Left cardiac atrium (tissue), 4 donors: ENCODE measurements around the gene TCAF1. TPM values are rescaled to one million over a fixed set of nuclear protein-coding genes. Genes with fewer than 3 reads are reported as not detected.
"Not testable (repeated sequence)": the region's sequence is repeated elsewhere in the genome, so short reads cannot be mapped to it uniquely, and the experiment has no call there.

ENCODE experiments used
- ATAC-seq, 2 donors: fragments of 200-7000 bp; cut with Tn5 transposase; one replicate each; pipeline ENCODE4 v1.9.1; 2020; ENCODE audit warnings: mild to moderate bottlenecking in 2 of 2, moderate library complexity in 2 of 2
- DNase-seq: peaks from one replicate; pipeline ENCODE4 v3.0.0-alpha.2; 2020
- intact Hi-C, 2 donors: fragments of 100-400 bp; cut with DNase I; formaldehyde crosslinking; loops; one replicate each; pipeline versions ENCODE4 v1.14.1 to v1.15.1; 2022 to 2023
- total RNA-seq, 2 donors: library from RNA; stranded (reverse); fragmentation: NEBNext Ultra II Directional; extraction: Animal tissue kit (Norgen Biotek cat#: 25700); gene quantifications; one replicate each; pipeline ENCODE4 v1.2.1, GENCODE V29; 2021
- donor health status: DM: no; HTN: yes; CAD: no.
- donor health status: DM: no; HTN: yes; CAD: no; lungs with severe emphysema.
- donor health status: DM: yes; HTN: yes; CAD: no.
- donor health status: Dilated cardiomyopathy.

The TCAF1 gene
- total RNA-seq, 2 donors from 2014 or later: 24.0 to 26.9 TPM

GRCh38 chr7:143878884-143879283 is 23.1 kb downstream of the TCAF1 start:
- ATAC-seq (no peak), DNase-seq (no peak)
- intact Hi-C loops: no loop called here

- intact Hi-C loops: no loop called here
- ATAC-seq (no peak), DNase-seq (no peak)
Measured at GRCh38 chr7:143877098-143877497, 24.9 kb downstream of the TCAF1 start.

- intact Hi-C loops: no loop called here
- ATAC-seq: no peak
- no peak for DNase-seq
Measured at GRCh38 chr7:143876218-143876617, 25.8 kb downstream of the TCAF1 start.

GRCh38 chr7:143873242-143873641 is 28.7 kb downstream of the TCAF1 start:
- DNase-seq, intact Hi-C loops, ATAC-seq: not testable (repeated sequence)

GRCh38 chr7:143871534-143871933 is 30.4 kb downstream of the TCAF1 start:
- DNase-seq, ATAC-seq, intact Hi-C loops: not testable (repeated sequence)

- intact Hi-C loops, DNase-seq, ATAC-seq: not testable (repeated sequence)
Measured at GRCh38 chr7:143857994-143858393, 44.0 kb downstream of the TCAF1 start.

GRCh38 chr7:143855443-143855842 is 46.5 kb downstream of the TCAF1 start:
- DNase-seq, intact Hi-C loops, ATAC-seq: not testable (repeated sequence)

GRCh38 chr7:143850682-143851081 is 51.3 kb downstream of the TCAF1 start:
- DNase-seq (no peak), ATAC-seq (no peak)
- intact Hi-C loops: no loop called here

GRCh38 chr7:143849785-143850479 is 52.0 kb downstream of the TCAF1 start:
- DNase-seq (no peak), ATAC-seq (no peak)
- intact Hi-C loops: no loop called here

- intact Hi-C loops: no loop called here
- DNase-seq (no peak), ATAC-seq (no peak)
Measured at GRCh38 chr7:143848192-143848591, 53.8 kb downstream of the TCAF1 start.

GRCh38 chr7:143846692-143847091 is 55.3 kb downstream of the TCAF1 start:
- no peak for ATAC-seq
- intact Hi-C loops: no loop called here
- DNase-seq: no peak

- intact Hi-C loops, ATAC-seq: not testable (repeated sequence)
Measured at GRCh38 chr7:143841696-143842095, 60.3 kb downstream of the TCAF1 start.

GRCh38 chr7:143840062-143840461 is 61.9 kb downstream of the TCAF1 start:
- DNase-seq, intact Hi-C loops, ATAC-seq: not testable (repeated sequence)

More at GRCh38 chr7:143841696-143842095, 60.3 kb downstream of the TCAF1 start:
- not testable (repeated sequence) for DNase-seq

GRCh38 chr7:143837223-143837622 is 64.8 kb downstream of the TCAF1 start:
- DNase-seq: peak; percentile 90
- intact Hi-C loops: not testable (repeated sequence)
- ATAC-seq: peak; percentile 88 to 90

GRCh38 chr7:143836622-143837021 is 65.4 kb downstream of the TCAF1 start:
- DNase-seq: peak; percentile 95
- ATAC-seq: peak; percentile 96 to 99
- intact Hi-C loops: not testable (repeated sequence)

- peak; percentile 1 to 6 for ATAC-seq
- intact Hi-C loops: not testable (repeated sequence)
Measured at GRCh38 chr7:143836088-143836487, 65.9 kb downstream of the TCAF1 start.

GRCh38 chr7:143826578-143826977 is 75.4 kb downstream of the TCAF1 start:
- ATAC-seq, intact Hi-C loops, DNase-seq: not testable (repeated sequence)

More at GRCh38 chr7:143836088-143836487, 65.9 kb downstream of the TCAF1 start:
- DNase-seq: not testable (repeated sequence)

GRCh38 chr7:143824295-143825135 is 77.5 kb downstream of the TCAF1 start:
- ATAC-seq, DNase-seq, intact Hi-C loops: not testable (repeated sequence)

GRCh38 chr7:143823634-143824294 is 78.2 kb downstream of the TCAF1 start:
- ATAC-seq: peak in 1 of 2 donors; percentile 32
- intact Hi-C loops, DNase-seq: not testable (repeated sequence)
